Prostate gland (tissue), 2 donors: Measurements from ENCODE around the gene NCOA1.

Experiments
- POLR2A ChIP-seq: fragments of 450-650 bp; IDR thresholded peaks from one replicate; pipeline ENCODE4 v1.6.1; 2016; ENCODE audit warnings: antibody characterized with exemption, mild to moderate bottlenecking
- TF ChIP-seq, protein P1 (sequence below), 4 experiments: fragments of 200-600 bp in 2 of 4; fragments of 450-650 bp in 2 of 4; sonication (generic) in 2 of 4; IDR thresholded peaks; 1 replicate in 3 of 4; 2 replicates in 1 of 4; pipeline ENCODE4 v1.5.1; 2016 to 2019; ENCODE audit warnings: antibody characterized with exemption in 4 of 4, mild to moderate bottlenecking in 2 of 4, moderate library complexity in 2 of 4

DNA sequence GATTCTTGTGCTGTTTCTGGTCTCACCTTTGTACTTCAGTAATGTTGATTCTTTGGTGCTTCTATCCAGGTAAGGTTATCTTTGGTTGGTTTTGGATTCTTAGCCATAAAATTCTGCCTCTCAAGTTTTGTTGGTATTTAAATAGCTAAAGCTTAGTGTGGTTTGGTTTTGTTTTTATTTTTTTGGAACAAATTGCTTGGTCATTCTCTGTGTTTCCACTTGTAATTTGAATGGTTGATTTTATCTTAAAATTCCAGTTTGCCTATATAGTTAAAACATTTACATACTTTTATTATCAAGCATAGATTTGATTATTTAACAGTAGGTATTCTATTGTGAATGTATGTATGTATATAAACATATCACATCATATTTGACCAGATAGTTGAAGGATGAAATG, 6.6 kb downstream of the NCOA1 start:
- no peak for TF ChIP-seq POLR2A
- TF ChIP-seq, protein P1, sequence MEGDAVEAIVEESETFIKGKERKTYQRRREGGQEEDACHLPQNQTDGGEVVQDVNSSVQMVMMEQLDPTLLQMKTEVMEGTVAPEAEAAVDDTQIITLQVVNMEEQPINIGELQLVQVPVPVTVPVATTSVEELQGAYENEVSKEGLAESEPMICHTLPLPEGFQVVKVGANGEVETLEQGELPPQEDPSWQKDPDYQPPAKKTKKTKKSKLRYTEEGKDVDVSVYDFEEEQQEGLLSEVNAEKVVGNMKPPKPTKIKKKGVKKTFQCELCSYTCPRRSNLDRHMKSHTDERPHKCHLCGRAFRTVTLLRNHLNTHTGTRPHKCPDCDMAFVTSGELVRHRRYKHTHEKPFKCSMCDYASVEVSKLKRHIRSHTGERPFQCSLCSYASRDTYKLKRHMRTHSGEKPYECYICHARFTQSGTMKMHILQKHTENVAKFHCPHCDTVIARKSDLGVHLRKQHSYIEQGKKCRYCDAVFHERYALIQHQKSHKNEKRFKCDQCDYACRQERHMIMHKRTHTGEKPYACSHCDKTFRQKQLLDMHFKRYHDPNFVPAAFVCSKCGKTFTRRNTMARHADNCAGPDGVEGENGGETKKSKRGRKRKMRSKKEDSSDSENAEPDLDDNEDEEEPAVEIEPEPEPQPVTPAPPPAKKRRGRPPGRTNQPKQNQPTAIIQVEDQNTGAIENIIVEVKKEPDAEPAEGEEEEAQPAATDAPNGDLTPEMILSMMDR (IDR thresholded peaks at IDR 0.05), result no peak
